SK-N-SH (cell line): Measurements from ENCODE around the gene RSPO4. TPM values are rescaled to one million over a fixed set of nuclear protein-coding genes. Genes with fewer than 3 reads are reported as not detected.

Experiments used
- CTCF ChIA-PET: fragments of 300-600, 350-600 bp; formaldehyde crosslinking; extraction: SDS; loops from one replicate; lab custom pipeline; 2021; lab: Yijun Ruan, JAX
- POLR2A ChIA-PET: fragments of 350-600 bp; sonication (Branson Sonifier 250); formaldehyde crosslinking; extraction: SDS; loops from one replicate; lab custom pipeline; 2020; ENCODE audit warnings: antibody characterized with exemption, inconsistent platforms; lab: Yijun Ruan, JAX
- DNase-seq: peaks from one replicate; pipeline ENCODE4 v3.0.0; 2012
- H2AFZ ChIP-seq: fragments of 200-600 bp; sonication (generic); 2 replicates; pipeline ENCODE4 v1.8.1; 2016; ENCODE audit warnings: antibody characterized with exemption, mild to moderate bottlenecking, low read depth
- H3F3A ChIP-seq: fragments of 200-600 bp; sonication (generic); replicated peaks from 2 replicates; pipeline ENCODE3; 2016; ENCODE audit warnings: antibody characterized with exemption, mild to moderate bottlenecking; ENCODE audit not compliant: insufficient read depth
- H3K27ac ChIP-seq, 2 experiments: fragments of 200-500 bp in 1 of 2; fragments of 200-600 bp in 1 of 2; sonication (Bioruptor generic) in 1 of 2; sonication (generic), shearing (Covaris generic) in 1 of 2; 2 replicates each; pipeline versions ENCODE4 v1.5.1 to v1.6.1; 2014 to 2016; ENCODE audit warnings: low read depth in 2 of 2, inconsistent platforms in 1 of 2, low read length in 1 of 2, mild to moderate bottlenecking in 1 of 2, mixed read lengths in 1 of 2
- H3K27me3 ChIP-seq: fragments of 200-600 bp; sonication (generic), shearing (Covaris generic); 2 replicates; pipeline ENCODE4 v1.6.1; 2016; ENCODE audit warnings: mixed run types; ENCODE audit not compliant: insufficient read depth
- H3K36me3 ChIP-seq, 2 experiments: fragments of 200-500 bp in 1 of 2; fragments of 200-600 bp in 1 of 2; sonication (Bioruptor generic) in 1 of 2; sonication (generic) in 1 of 2; replicated peaks in 1 of 2; 2 replicates each; pipeline versions ENCODE3 to v1.5.1; 2014 to 2016; ENCODE audit warnings: low read length in 1 of 2, mild to moderate bottlenecking in 1 of 2; ENCODE audit not compliant: insufficient read depth in 2 of 2, control insufficient read depth in 1 of 2
- H3K4me1 ChIP-seq, 2 experiments: fragments of 200-500 bp in 1 of 2; fragments of 200-600 bp in 1 of 2; sonication (Bioruptor generic) in 1 of 2; sonication (generic), shearing (Covaris generic) in 1 of 2; 2 replicates each; pipeline versions ENCODE4 v1.5.1 to v1.6.1; 2014 to 2016; ENCODE audit warnings: low read depth in 1 of 2, low read length in 1 of 2, mixed run types in 1 of 2; ENCODE audit not compliant: insufficient read depth in 2 of 2, control insufficient read depth in 1 of 2
- H3K4me2 ChIP-seq: fragments of 200-600 bp; sonication (generic), shearing (Covaris generic); 2 replicates; pipeline ENCODE4 v1.6.1; 2017; ENCODE audit warnings: mixed run types
- H3K4me3 ChIP-seq, 2 experiments: fragments of 200-500 bp in 1 of 2; fragments of 200-600 bp in 1 of 2; sonication (Bioruptor generic) in 1 of 2; sonication (generic), shearing (Covaris generic) in 1 of 2; 2 replicates each; pipeline versions ENCODE4 v1.5.1 to v1.8.1; 2014 to 2016; ENCODE audit warnings: low read depth in 2 of 2, inconsistent platforms in 1 of 2, low read length in 1 of 2, mild to moderate bottlenecking in 1 of 2, mixed read lengths in 1 of 2, moderate library complexity in 1 of 2
- H3K79me2 ChIP-seq: fragments of 200-600 bp; sonication (generic); 2 replicates; pipeline ENCODE4 v1.8.1; 2017; ENCODE audit warnings: mild to moderate bottlenecking; ENCODE audit not compliant: insufficient read depth
- H3K9ac ChIP-seq: fragments of 200-600 bp; sonication (generic); 2 replicates; pipeline ENCODE4 v1.6.1; 2017; ENCODE audit warnings: mixed run types
- H3K9me2 ChIP-seq: fragments of 200-600 bp; sonication (generic); 2 replicates; pipeline ENCODE4 v1.6.1; 2017; ENCODE audit warnings: mixed run types
- H3K9me3 ChIP-seq: fragments of 200-600 bp; sonication (generic); 2 replicates; pipeline ENCODE4 v1.6.1; 2017; ENCODE audit warnings: mixed run types, mild to moderate bottlenecking, moderate library complexity
- H4K20me1 ChIP-seq: fragments of 200-600 bp; sonication (generic); 2 replicates; pipeline ENCODE4 v1.6.1; 2017; ENCODE audit warnings: mild to moderate bottlenecking, mixed run types; ENCODE audit not compliant: insufficient read depth
- FOSL2 ChIP-seq: IDR thresholded peaks from 2 replicates; pipeline ENCODE4 v1.4.0; 2012; ENCODE audit warnings: low read depth, mild to moderate bottlenecking, moderate library complexity, borderline replicate concordance
- IRF3 ChIP-seq: fragments of 150-350 bp; IDR thresholded peaks from 2 replicates; pipeline ENCODE4 v1.6.1; 2016; ENCODE audit warnings: mild to moderate bottlenecking, low read depth, low read length
- NFIC ChIP-seq: IDR thresholded peaks from 2 replicates; pipeline ENCODE4 v1.4.0; 2012; ENCODE audit warnings: borderline replicate concordance
- TEAD4 ChIP-seq: IDR thresholded peaks from 2 replicates; pipeline ENCODE4 v1.4.0; 2012; ENCODE audit warnings: mild to moderate bottlenecking, borderline replicate concordance; ENCODE audit not compliant: insufficient read depth
- WGBS: methylation state at CpG from one replicate; pipeline ENCODE4 v1.1.6; 2017; ENCODE audit warnings: low lambda C conversion rate; 5-methylcytosine and 5-hydroxymethylcytosine counted together
- polyA plus RNA-seq, 3 experiments: library from polyadenylated mRNA; depleted of rRNA; stranded (reverse); fragments of >200 nt; gene quantifications; 2 replicates each; pipeline ENCODE4 v1.2.3, GENCODE V29; 2012

Gene RSPO4
- polyA plus RNA-seq, 1 of the 3 experiments (the other 2 are of a cell fraction) = not detected

DNA sequence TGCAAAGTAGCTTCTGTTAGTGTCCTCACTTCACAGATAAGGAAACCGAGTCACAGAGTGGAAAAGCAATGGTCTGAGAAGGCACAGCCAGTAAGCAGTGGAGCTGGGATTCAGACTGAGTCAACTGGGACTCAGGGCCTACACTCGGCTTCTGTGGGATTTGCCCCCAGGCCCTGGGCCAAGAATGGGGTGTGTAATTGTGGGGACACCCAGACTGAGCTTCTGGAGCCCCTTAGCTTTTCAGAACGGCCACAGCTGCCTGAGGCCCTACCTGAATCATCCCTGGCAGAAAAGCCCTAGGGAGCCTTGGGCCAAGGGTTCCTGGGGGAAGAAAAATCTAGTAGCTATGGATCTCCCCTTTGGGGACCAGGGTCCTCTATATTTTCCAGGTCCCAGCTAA is 92.5 kb downstream of the RSPO4 start:
- H3K4me2 ChIP-seq = no peak overlapping the region
- no peaks in the 10 kb centered on the region for H3K9me3 ChIP-seq
- DNase-seq = no peak
- H3K36me3 ChIP-seq = no peaks in the 10 kb centered on the region
- no peak overlapping the region for H3K9ac ChIP-seq
- no peaks in the 10 kb centered on the region for H4K20me1 ChIP-seq
- H3F3A ChIP-seq = no peaks in the 10 kb centered on the region
- ChIA-PET CTCF (interaction anchor here (0.8 to 1.3 kb wide), 3 partner anchors 10 to 94 kb away, joined by 3 to 6 read pairs (median 3); no protein-coding TSS in a partner anchor), POLR2A (no interaction called here)
- H3K9me2 ChIP-seq = no peaks in the 10 kb centered on the region
- H3K27me3 ChIP-seq = peaks cover 5% of the 10 kb centered on the region; the same call in 1 of the 2 replicates
- no peak overlapping the region for H3K27ac ChIP-seq
- TF ChIP-seq NFIC = no peak
- TF ChIP-seq FOSL2 = no peak
- TF ChIP-seq IRF3 = no peak
- no peak for TF ChIP-seq TEAD4
- H2AFZ ChIP-seq = no peak overlapping the region
- WGBS = 23% methylated on average over 3 of the region's 3 CpGs
- no peaks in the 10 kb centered on the region for H3K79me2 ChIP-seq
- H3K4me1 ChIP-seq = no peaks in the 10 kb centered on the region
- H3K4me3 ChIP-seq = no peak overlapping the region

Other genes with a start within 250 kb of the RSPO4 start
- not detected in 2 replicates for gene SLC52A3, start 233.8 kb downstream of the RSPO4 start, polyA plus RNA-seq (2012; rRNA removed)
- gene FAM110A, start 168.6 kb downstream of the RSPO4 start, polyA plus RNA-seq (2012; rRNA removed) = 2.5 and 3.8 TPM in 2 replicates
- gene ANGPT4, start 86.0 kb downstream of the RSPO4 start, polyA plus RNA-seq (2012; rRNA removed) = not detected in 2 replicates
- gene PSMF1, start 116.3 kb upstream of the RSPO4 start, polyA plus RNA-seq (2012; rRNA removed) = 86.0 and 103 TPM in 2 replicates
- 1.8 and 2.6 TPM in 2 replicates for gene TMEM74B, start 182.7 kb upstream of the RSPO4 start, polyA plus RNA-seq (2012; rRNA removed)
- gene C20orf202, start 201.1 kb upstream of the RSPO4 start, polyA plus RNA-seq (2012; rRNA removed) = not detected in 2 replicates
- 0.03 TPM in 1 of 2 replicates, not detected in the other for gene RAD21L1, start 223.7 kb upstream of the RSPO4 start, polyA plus RNA-seq (2012; rRNA removed)